ENCODE data around the gene IGSF10.

DNA sequence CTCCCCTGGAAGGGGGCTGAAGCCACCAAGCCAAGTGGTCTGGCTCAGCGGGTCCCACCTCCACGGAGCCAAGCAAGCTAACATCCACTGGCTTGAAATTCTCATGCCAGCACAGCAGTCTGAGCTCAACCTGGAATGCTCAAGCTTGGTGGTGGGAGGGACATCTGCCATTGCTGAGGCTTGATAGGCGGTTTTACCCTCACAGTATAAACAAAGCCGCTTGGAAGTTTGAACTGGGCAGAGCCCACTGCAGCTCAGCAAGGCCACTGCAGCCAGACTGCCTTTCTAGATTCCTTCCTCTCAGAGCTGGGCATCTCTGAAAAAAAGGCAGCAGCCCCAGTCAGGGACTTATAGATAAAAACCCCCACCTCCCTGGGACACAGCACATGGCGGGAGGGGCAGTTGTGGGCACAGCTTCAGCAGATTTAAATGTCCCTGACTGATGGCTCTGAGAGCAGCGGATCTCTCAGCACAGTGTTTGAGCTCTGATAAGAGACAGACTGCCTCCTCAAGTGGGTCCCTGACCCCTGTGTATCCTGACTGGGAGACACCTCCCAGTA lies 23.2 kb upstream of the IGSF10 start:
- no peak for TF ChIP-seq FOXM1 (IDR thresholded peaks at IDR 0.05; ENCODE audit: borderline replicate concordance)
- no peak for TF ChIP-seq ZNF384 (IDR thresholded peaks at IDR 0.05)
- no peak for TF ChIP-seq SP1 (IDR thresholded peaks at IDR 0.05)
- no peak for TF ChIP-seq FOXK2 (IDR thresholded peaks at IDR 0.05)
- no peak for TF ChIP-seq L3MBTL2 (conservative IDR thresholded peaks at IDR 0.05)
- no peak for TF ChIP-seq NFRKB (IDR thresholded peaks at IDR 0.05)
- TF ChIP-seq SUZ12 (IDR thresholded peaks at IDR 0.05), result no peak
- TF ChIP-seq ELF4 (IDR thresholded peaks at IDR 0.05), result no peak
- TF ChIP-seq FOXA1 (IDR thresholded peaks at IDR 0.05), result no peak
- TF ChIP-seq TARDBP (IDR thresholded peaks at IDR 0.05), result no peak
- TF ChIP-seq BHLHE40 (IDR thresholded peaks at IDR 0.05; ENCODE audit: borderline replicate concordance), result no peak
- TF ChIP-seq HDGF (IDR thresholded peaks at IDR 0.05; ENCODE audit: borderline replicate concordance), result no peak

Data from HEK293T (cell line).